Thymus (tissue), 11 donors: ENCODE data around the gene LATS2. TPM values are rescaled to one million over a fixed set of nuclear protein-coding genes. Genes with fewer than 3 reads are reported as not detected.
A peak's percentile ranks its signal among the peaks of the same experiment; 100 is the strongest.

Experiments used
- DNase-seq, 9 donors: peaks; one replicate each; pipeline ENCODE4 v3.0.0-alpha.2; 2013; ENCODE audit warnings: low spot score in 9 of 9, low read depth in 6 of 9, missing footprints in 1 of 9
- H3K27ac ChIP-seq, 2 donors: one replicate each; pipeline ENCODE4 v1.5.1; 2013; ENCODE audit warnings: control low read depth in 1 of 2, low read depth in 1 of 2, low read length in 1 of 2, mild to moderate bottlenecking in 1 of 2, moderate library complexity in 1 of 2
- H3K27me3 ChIP-seq, 2 donors: one replicate each; pipeline ENCODE4 v1.5.1; 2013; ENCODE audit warnings: low read length in 1 of 2; ENCODE audit not compliant: control insufficient read depth in 2 of 2, insufficient read depth in 1 of 2
- H3K36me3 ChIP-seq, 2 donors: one replicate each; pipeline ENCODE4 v1.5.1; 2013; ENCODE audit warnings: low read length in 1 of 2, mild to moderate bottlenecking in 1 of 2, moderate library complexity in 1 of 2; ENCODE audit not compliant: control insufficient read depth in 2 of 2, insufficient read depth in 2 of 2
- H3K4me1 ChIP-seq, 2 donors: one replicate each; pipeline ENCODE4 v1.5.1; 2013; ENCODE audit warnings: low read length in 2 of 2; ENCODE audit not compliant: control insufficient read depth in 2 of 2, insufficient read depth in 2 of 2
- H3K4me3 ChIP-seq, 2 donors: one replicate each; pipeline ENCODE4 v1.5.1; 2013; ENCODE audit warnings: low read length in 2 of 2, control low read depth in 1 of 2, mild to moderate bottlenecking in 1 of 2
- H3K9me3 ChIP-seq, 2 donors: one replicate each; pipeline ENCODE4 v1.5.1; 2013; ENCODE audit warnings: low read length in 1 of 2, mild to moderate bottlenecking in 1 of 2; ENCODE audit not compliant: control insufficient read depth in 2 of 2, insufficient read depth in 1 of 2
- WGBS: extraction: QIAGEN DNeasy Blood & Tissue Kit; methylation state at CpG from one replicate; pipeline ENCODE4 v1.1.7; 2013; 5-methylcytosine and 5-hydroxymethylcytosine counted together
- polyA plus RNA-seq: library from polyadenylated mRNA; stranded (reverse); fragments of 200-250 nt; gene quantifications from one replicate; pipeline ENCODE4 v1.2.3, GENCODE V29; 2013
- total RNA-seq: library from RNA; stranded (reverse); fragments of 120-200 nt; gene quantifications from one replicate; pipeline ENCODE4 v1.2.4, GENCODE V29; 2013
- donor health status: healthy.

LATS2 gene
- total and polyA plus RNA-seq, 2 donors: 1.2 to 4.6 TPM

- no peaks in the 10 kb centered on the region for H3K9me3 ChIP-seq
- no peaks in the 10 kb centered on the region for H3K27me3 ChIP-seq
- no peaks in the 10 kb centered on the region for H3K4me1 ChIP-seq
- no peak overlapping the region for H3K27ac ChIP-seq
- DNase-seq: no peak
- 93% methylated on average over 3 of the region's 3 CpGs for WGBS
- no peaks in the 10 kb centered on the region for H3K36me3 ChIP-seq
- H3K4me3 ChIP-seq: no peak overlapping the region
Measured at GRCh38 chr13:21089830-21090229, 28.4 kb upstream of the LATS2 start.

GRCh38 chr13:21088534-21088933, 27.1 kb upstream of the LATS2 start:
- Histone ChIP-seq H3K36me3 (no peaks in the 10 kb centered on the region), H3K27me3 (no peaks in the 10 kb centered on the region), H3K4me1 (no peaks in the 10 kb centered on the region), H3K27ac (no peak overlapping the region), H3K4me3 (no peak overlapping the region), H3K9me3 (no peaks in the 10 kb centered on the region)
- 97% methylated on average over 1 of the region's 1 CpG for WGBS
- no peak for DNase-seq

GRCh38 chr13:21086929-21087328, 25.5 kb upstream of the LATS2 start:
- no peak overlapping the region for H3K27ac ChIP-seq
- WGBS: 98% methylated on average over 2 of the region's 2 CpGs

GRCh38 chr13:21081926-21082325, 20.5 kb upstream of the LATS2 start:
- Histone ChIP-seq H3K9me3 (no peaks in the 10 kb centered on the region), H3K27me3 (peaks cover 0 to 5% of the 10 kb centered on the region in 2 donors), H3K27ac (no peak overlapping the region), H3K4me3 (no peak overlapping the region), H3K4me1 (no peaks in the 10 kb centered on the region), H3K36me3 (no peaks in the 10 kb centered on the region)
- WGBS: 99% methylated on average over 7 of the region's 7 CpGs
- no peak for DNase-seq

More at GRCh38 chr13:21086929-21087328, 25.5 kb upstream of the LATS2 start:
- H3K27me3 ChIP-seq: no peaks in the 10 kb centered on the region
- H3K4me3 ChIP-seq: no peak overlapping the region
- DNase-seq: no peak
- H3K9me3 ChIP-seq: no peaks in the 10 kb centered on the region
- H3K36me3 ChIP-seq: no peaks in the 10 kb centered on the region
- no peaks in the 10 kb centered on the region for H3K4me1 ChIP-seq

- Histone ChIP-seq H3K36me3 (no peaks in the 10 kb centered on the region), H3K9me3 (no peaks in the 10 kb centered on the region), H3K4me1 (peaks cover under 1 to 1% of the 10 kb centered on the region in 2 donors), H3K27me3 (peaks cover under 1 to 17% of the 10 kb centered on the region in 2 donors), H3K4me3 (no peak overlapping the region), H3K27ac (no peak overlapping the region)
- no peak for DNase-seq
- WGBS: 89% methylated on average over 3 of the region's 3 CpGs
Measured at GRCh38 chr13:21080593-21080891, 19.2 kb upstream of the LATS2 start.

GRCh38 chr13:21079761-21080592, 18.6 kb upstream of the LATS2 start:
- peaks cover 2 to 7% of the 10 kb centered on the region in 2 donors for H3K4me1 ChIP-seq
- H3K9me3 ChIP-seq: no peaks in the 10 kb centered on the region
- WGBS: 93% methylated on average over 14 of the region's 14 CpGs
- no peak overlapping the region for H3K4me3 ChIP-seq
- H3K36me3 ChIP-seq: no peaks in the 10 kb centered on the region
- H3K27ac ChIP-seq: peak overlapping the region in 1 of 2 donors; percentile 43
- peaks cover 4 to 22% of the 10 kb centered on the region in 2 donors for H3K27me3 ChIP-seq
- no peak for DNase-seq

- Histone ChIP-seq H3K36me3 (no peaks in the 10 kb centered on the region), H3K9me3 (no peaks in the 10 kb centered on the region)
Measured at GRCh38 chr13:21079221-21079620, 17.8 kb upstream of the LATS2 start.

GRCh38 chr13:21078501-21078900, 17.1 kb upstream of the LATS2 start:
- H3K9me3 ChIP-seq: no peaks in the 10 kb centered on the region
- H3K27ac ChIP-seq: no peak overlapping the region
- no peaks in the 10 kb centered on the region for H3K36me3 ChIP-seq
- H3K4me3 ChIP-seq: no peak overlapping the region
- peaks cover 2 to 9% of the 10 kb centered on the region in 2 donors for H3K4me1 ChIP-seq
- no peak for DNase-seq
- WGBS: 96% methylated on average over 4 of the region's 4 CpGs
- H3K27me3 ChIP-seq: peaks cover 4 to 28% of the 10 kb centered on the region in 2 donors

More at GRCh38 chr13:21079221-21079620, 17.8 kb upstream of the LATS2 start:
- Histone ChIP-seq H3K27ac (no peak overlapping the region), H3K4me3 (no peak overlapping the region), H3K4me1 (peaks cover 2 to 9% of the 10 kb centered on the region in 2 donors), H3K27me3 (peaks cover 4 to 28% of the 10 kb centered on the region in 2 donors)
- DNase-seq: no peak
- 95% methylated on average over 3 of the region's 3 CpGs for WGBS

- no peaks in the 10 kb centered on the region for H3K9me3 ChIP-seq
- 99% methylated on average over 24 of the region's 24 CpGs for WGBS
- H3K27ac ChIP-seq: no peak overlapping the region
- peaks cover 2 to 9% of the 10 kb centered on the region in 2 donors for H3K4me1 ChIP-seq
- no peak overlapping the region for H3K4me3 ChIP-seq
- DNase-seq: no peak
- peaks cover 4 to 28% of the 10 kb centered on the region in 2 donors for H3K27me3 ChIP-seq
- H3K36me3 ChIP-seq: no peaks in the 10 kb centered on the region
Measured at GRCh38 chr13:21077788-21078353, 16.5 kb upstream of the LATS2 start.
